IMR-90 (cell line): ENCODE data around the gene SLC15A2. TPM values are rescaled to one million over a fixed set of nuclear protein-coding genes. Genes with fewer than 3 reads are reported as not detected.

ENCODE experiments used
- ATAC-seq: fragments of 200-7000 bp; cut with Tn5 transposase; 2 replicates; pipeline ENCODE4 v1.9.1; 2020; ENCODE audit warnings: low read depth, mild to moderate bottlenecking, moderate library complexity
- Bru-seq: library from RNA; stranded (reverse); fragments of 400-500 nt; gene quantifications from one replicate; lab custom pipeline; 2021; lab: Mats Ljungman, UMichigan
- BruChase-seq, 2 experiments: library from RNA; stranded (reverse); fragments of 400-500 nt; gene quantifications; one replicate each; lab custom pipeline; 2021; lab: Mats Ljungman, UMichigan
- BruUV-seq: library from RNA; stranded (reverse); fragments of 400-500 nt; replicated peaks from 2 replicates; lab custom pipeline; 2021; lab: Mats Ljungman, UMichigan
- CTCF ChIA-PET: fragments of 300-600 bp; formaldehyde crosslinking; extraction: SDS; loops from one replicate; lab custom pipeline; 2021; ENCODE audit warnings: antibody characterized with exemption; lab: Yijun Ruan, JAX
- POLR2A ChIA-PET: fragments of 300-600 bp; sonication (Branson Sonifier 250); formaldehyde crosslinking; loops from one replicate; lab custom pipeline; 2022; ENCODE audit warnings: antibody characterized with exemption; ENCODE audit not compliant: unreplicated experiment; lab: Charles Lee
- DNase-seq: peaks from one replicate; pipeline ENCODE4 v3.0.0; 2013
- H2AFZ ChIP-seq: replicated peaks from 2 replicates; pipeline ENCODE3; 2013; ENCODE audit warnings: low read length, mild to moderate bottlenecking; ENCODE audit not compliant: poor library complexity
- H2AK5ac ChIP-seq: 2 replicates; pipeline ENCODE4 v1.6.1; 2013; ENCODE audit warnings: low read depth, low read length, inconsistent platforms
- H2AK9ac ChIP-seq: replicated peaks from 2 replicates; pipeline ENCODE3; 2013; ENCODE audit warnings: mild to moderate bottlenecking, low read depth, low read length, moderate library complexity; ENCODE audit not compliant: poor library complexity
- H2BK120ac ChIP-seq: 2 replicates; pipeline ENCODE4 v1.6.1; 2013; ENCODE audit warnings: low read depth, low read length, inconsistent platforms
- H2BK15ac ChIP-seq: 3 replicates; pipeline ENCODE4 v1.6.1; 2013; ENCODE audit warnings: low read depth, low read length, inconsistent platforms
- H2BK20ac ChIP-seq: 2 replicates; pipeline ENCODE4 v1.6.1; 2013; ENCODE audit warnings: low read depth, mild to moderate bottlenecking, inconsistent platforms, low read length, moderate library complexity
- H2BK5ac ChIP-seq: 2 replicates; pipeline ENCODE4 v1.6.1; 2013; ENCODE audit warnings: mild to moderate bottlenecking, low read depth, low read length, inconsistent platforms; ENCODE audit not compliant: poor library complexity, severe bottlenecking
- H3K14ac ChIP-seq: replicated peaks from 2 replicates; pipeline ENCODE4 v1.6.1; 2013; ENCODE audit warnings: low read depth, low read length, inconsistent platforms
- H3K18ac ChIP-seq: 2 replicates; pipeline ENCODE4 v1.6.1; 2013; ENCODE audit warnings: low read depth, low read length, control low read depth
- H3K23ac ChIP-seq: 2 replicates; pipeline ENCODE4 v1.6.1; 2013; ENCODE audit warnings: low read depth, low read length, inconsistent platforms
- H3K27ac ChIP-seq: 2 replicates; pipeline ENCODE4 v1.5.1; 2013; ENCODE audit warnings: mild to moderate bottlenecking, control low read depth, low read length; ENCODE audit not compliant: insufficient read depth
- H3K27me3 ChIP-seq: 2 replicates; pipeline ENCODE4 v1.6.1; 2013; ENCODE audit warnings: low read length; ENCODE audit not compliant: control insufficient read depth, insufficient read depth
- H3K36me3 ChIP-seq: 2 replicates; pipeline ENCODE4 v1.6.1; 2013; ENCODE audit warnings: low read length, mixed read lengths; ENCODE audit not compliant: control insufficient read depth, insufficient read depth
- H3K4ac ChIP-seq: 2 replicates; pipeline ENCODE4 v1.6.1; 2013; ENCODE audit warnings: low read depth, low read length, inconsistent platforms
- H3K4me1 ChIP-seq: 2 replicates; pipeline ENCODE4 v1.6.1; 2013; ENCODE audit warnings: low read length, mixed read lengths; ENCODE audit not compliant: control insufficient read depth, insufficient read depth
- H3K4me2 ChIP-seq: 2 replicates; pipeline ENCODE4 v1.6.1; 2013; ENCODE audit warnings: low read depth, mild to moderate bottlenecking, control low read depth, low read length, moderate library complexity
- H3K4me3 ChIP-seq: 2 replicates; pipeline ENCODE4 v1.5.1; 2013; ENCODE audit warnings: low read depth, mild to moderate bottlenecking, control low read depth, low read length, moderate library complexity; ENCODE audit not compliant: insufficient read depth
- H3K56ac ChIP-seq: 2 replicates; pipeline ENCODE4 v1.6.1; 2013; ENCODE audit warnings: low read length, inconsistent platforms; ENCODE audit not compliant: insufficient read depth; ENCODE audit errors: extremely low read depth
- H3K79me1 ChIP-seq, 2 experiments: 2 replicates each; pipeline ENCODE4 v1.6.1; 2013; ENCODE audit warnings: low read length in 2 of 2, inconsistent platforms in 1 of 2, low read depth in 1 of 2
- H3K9ac ChIP-seq: 2 replicates; pipeline ENCODE4 v1.6.1; 2013; ENCODE audit warnings: low read depth, low read length, control low read depth
- H3K9me1 ChIP-seq: 2 replicates; pipeline ENCODE4 v1.6.1; 2013; ENCODE audit warnings: low read length, inconsistent platforms; ENCODE audit not compliant: insufficient read depth
- H3K9me3 ChIP-seq: 2 replicates; pipeline ENCODE4 v1.6.1; 2013; ENCODE audit warnings: low read length; ENCODE audit not compliant: control insufficient read depth, insufficient read depth
- H4K20me1 ChIP-seq: 2 replicates; pipeline ENCODE4 v1.6.1; 2013; ENCODE audit warnings: low read length, inconsistent platforms; ENCODE audit not compliant: insufficient read depth
- H4K5ac ChIP-seq: 2 replicates; pipeline ENCODE4 v1.6.1; 2013; ENCODE audit warnings: mild to moderate bottlenecking, low read depth, low read length, control low read depth
- H4K8ac ChIP-seq, 2 experiments: 2 replicates each; pipeline ENCODE4 v1.6.1; 2013; ENCODE audit warnings: low read depth in 2 of 2, low read length in 2 of 2, control low read depth in 1 of 2, inconsistent platforms in 1 of 2
- H4K91ac ChIP-seq: 2 replicates; pipeline ENCODE4 v1.6.1; 2013; ENCODE audit warnings: low read depth, low read length, inconsistent platforms; ENCODE audit not compliant: insufficient read depth
- CEBPB ChIP-seq: IDR thresholded peaks from 2 replicates; pipeline ENCODE4 v1.6.1; 2012; ENCODE audit warnings: low read depth, low read length, improper control_type of control experiment
- WGBS, 2 experiments: methylation state at CpG; one replicate each; pipeline versions ENCODE4 v1.1.5 to v1.1.7; 2013; ENCODE audit warnings: missing lambda C conversion rate in 2 of 2; ENCODE audit not compliant: insufficient read length in 1 of 2; ENCODE audit errors: extremely low coverage in 2 of 2; 5-methylcytosine and 5-hydroxymethylcytosine counted together
- dilution Hi-C: fragments of 300-500 bp; cut with HindIII; formaldehyde crosslinking; loops from one replicate; pipeline ENCODE4 v1.14.3; 2018; ENCODE audit warnings: low sequenced_read_pairs; ENCODE audit not compliant: unreplicated experiment
- in situ Hi-C: fragments of 300-500 bp; cut with MboI; formaldehyde crosslinking; loops from 3 replicates; pipeline ENCODE4 v1.14.3; 2019; ENCODE audit warnings: low sequenced_read_pairs, inconsistent platforms, mixed read lengths
- intact Hi-C: fragments of 100-400 bp; cut with micrococcal nuclease; formaldehyde crosslinking; loops from 2 replicates; pipeline ENCODE4 v1.10.0; 2022
- long read RNA-seq: library from polyadenylated mRNA; unstranded; transcript quantifications from one replicate; pipeline ENCODE4 v2.0.0, GENCODE V29; 2021; ENCODE audit not compliant: unreplicated experiment
- polyA plus RNA-seq, 3 experiments: library from polyadenylated mRNA; depleted of rRNA; stranded (reverse); fragments of >200 nt; gene quantifications; 2 replicates each; pipeline ENCODE4 v1.2.3, GENCODE V29; 2012; ENCODE audit warnings: low replicate concordance in 1 of 3
- total RNA-seq: library from RNA; depleted of rRNA; stranded (reverse); fragments of >200 nt; gene quantifications from 2 replicates; pipeline ENCODE4 v1.2.3, GENCODE V29; 2012; rRNA removed

Gene SLC15A2, protein sequence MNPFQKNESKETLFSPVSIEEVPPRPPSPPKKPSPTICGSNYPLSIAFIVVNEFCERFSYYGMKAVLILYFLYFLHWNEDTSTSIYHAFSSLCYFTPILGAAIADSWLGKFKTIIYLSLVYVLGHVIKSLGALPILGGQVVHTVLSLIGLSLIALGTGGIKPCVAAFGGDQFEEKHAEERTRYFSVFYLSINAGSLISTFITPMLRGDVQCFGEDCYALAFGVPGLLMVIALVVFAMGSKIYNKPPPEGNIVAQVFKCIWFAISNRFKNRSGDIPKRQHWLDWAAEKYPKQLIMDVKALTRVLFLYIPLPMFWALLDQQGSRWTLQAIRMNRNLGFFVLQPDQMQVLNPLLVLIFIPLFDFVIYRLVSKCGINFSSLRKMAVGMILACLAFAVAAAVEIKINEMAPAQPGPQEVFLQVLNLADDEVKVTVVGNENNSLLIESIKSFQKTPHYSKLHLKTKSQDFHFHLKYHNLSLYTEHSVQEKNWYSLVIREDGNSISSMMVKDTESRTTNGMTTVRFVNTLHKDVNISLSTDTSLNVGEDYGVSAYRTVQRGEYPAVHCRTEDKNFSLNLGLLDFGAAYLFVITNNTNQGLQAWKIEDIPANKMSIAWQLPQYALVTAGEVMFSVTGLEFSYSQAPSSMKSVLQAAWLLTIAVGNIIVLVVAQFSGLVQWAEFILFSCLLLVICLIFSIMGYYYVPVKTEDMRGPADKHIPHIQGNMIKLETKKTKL
- under 0.01 and 0.18 TPM in 2 replicates for total RNA-seq
- polyA plus RNA-seq (2012; rRNA removed), result 0.07 and 0.31 TPM in 2 replicates
- 0.01 and 0.04 TPM in 2 replicates for polyA plus RNA-seq (2012; cell fraction: cytosol; rRNA removed)
- polyA plus RNA-seq (2012; cell fraction: nucleus; rRNA removed; ENCODE audit: low replicate concordance), result 0.46 and 2.2 TPM in 2 replicates
- Bru-seq, nascent RNA, result percentile 29 among the genes with signal in this experiment
- percentile 40 among the genes with signal in this experiment for BruChase-seq, experiment 1, labeled RNA remaining after a 6-hour chase
- BruChase-seq, experiment 2, labeled RNA remaining after a 2-hour chase, result percentile 43 among the genes with signal in this experiment
- long read RNA-seq, result 0 reads

GRCh38 chr3:121894301-121894990 lies at the start of gene SLC15A2:
Gene SLC15A2, plus strand, starts transcription at chr3:121894401. Its CDS starts 76 bp downstream, at chr3:121894477.
- in situ Hi-C loops, result no loop called here
- WGBS, 2 experiments, result no CpG with 5 or more reads among the region's 3 CpGs
- Histone ChIP-seq H2BK120ac (no peak within 1 kb of the TSS), H3K9me3 (no peaks in the 10 kb centered on the region), H2BK20ac (no peak within 1 kb of the TSS), H3K23ac (no peak within 1 kb of the TSS), H3K56ac (no peak within 1 kb of the TSS), H4K5ac (no peak within 1 kb of the TSS), H2AK9ac (no peak within 1 kb of the TSS), H3K4me2 (no peak within 1 kb of the TSS), H4K8ac (no peak within 1 kb of the TSS), H4K20me1 (no peaks in the 10 kb centered on the region), H3K9ac (no peak within 1 kb of the TSS), H3K27ac (no peak within 1 kb of the TSS), H3K14ac (no peak within 1 kb of the TSS), H2AK5ac (no peak within 1 kb of the TSS), H3K18ac (no peak within 1 kb of the TSS), H2AFZ (no peak within 1 kb of the TSS), H3K27me3 (no peaks in the 10 kb centered on the region), H3K4me3 (no peak within 1 kb of the TSS), H2BK15ac (no peak within 1 kb of the TSS), H4K91ac (no peak within 1 kb of the TSS), H3K9me1 (no peaks in the 10 kb centered on the region), H2BK5ac (no peak within 1 kb of the TSS), H3K36me3 (no peaks in the 10 kb centered on the region), H3K4me1 (no peaks in the 10 kb centered on the region), H3K79me1 (no peaks in the 10 kb centered on the region), H3K4ac (no peak within 1 kb of the TSS)
- intact Hi-C loops, result no loop called here
- CTCF ChIA-PET, result no interaction called here
- no peak for TF ChIP-seq CEBPB
- no peak; the same call in 1 of the 2 replicates for ATAC-seq
- dilution Hi-C loops, result no loop called here
- POLR2A ChIA-PET, result no interaction called here
- no TSS peak for BruUV-seq
- no peak for DNase-seq
